Neural crest cell (in vitro differentiated cells): ENCODE data around the gene UCP3. TPM values are rescaled to one million over a fixed set of nuclear protein-coding genes. Genes with fewer than 3 reads are reported as not detected.

ENCODE experiments used
- DNase-seq: peaks from one replicate; pipeline ENCODE4 v3.0.0; 2021; ENCODE audit warnings: low read depth, mixed read lengths, low spot score
- H3K27ac Mint-ChIP-seq: one replicate; pipeline ENCODE4 v1.8.0; 2021; ENCODE audit warnings: mild to moderate bottlenecking, mixed read lengths; ENCODE audit not compliant: unreplicated experiment
- H3K27me3 Mint-ChIP-seq: 2 replicates; pipeline ENCODE4 v1.8.0; 2021; ENCODE audit warnings: low read depth, mild to moderate bottlenecking, mixed read lengths
- H3K36me3 Mint-ChIP-seq: 2 replicates; pipeline ENCODE4 v1.8.0; 2021; ENCODE audit warnings: low read depth, mild to moderate bottlenecking, mixed read lengths
- H3K4me1 Mint-ChIP-seq: 2 replicates; pipeline ENCODE4 v1.8.0; 2021; ENCODE audit warnings: mixed read lengths
- H3K4me3 Mint-ChIP-seq: one replicate; pipeline ENCODE4 v1.8.0; 2021; ENCODE audit warnings: mild to moderate bottlenecking, mixed read lengths
- H3K9me3 Mint-ChIP-seq: 2 replicates; pipeline ENCODE4 v1.8.0; 2021; ENCODE audit warnings: mixed read lengths
- total RNA-seq: library from RNA; stranded (reverse); gene quantifications from 2 replicates; pipeline ENCODE4 v1.2.1, GENCODE V29; 2021
- TF ChIP-seq, protein P1 (sequence below): fragments of 200-600 bp; sonication (generic); conservative IDR thresholded peaks from 2 replicates; pipeline ENCODE4 v1.5.0; 2021; ENCODE audit warnings: antibody characterized with exemption, mild to moderate bottlenecking

UCP3 gene
- total RNA-seq, 1 donor from 2014 or later: 4.0 TPM

DNA sequence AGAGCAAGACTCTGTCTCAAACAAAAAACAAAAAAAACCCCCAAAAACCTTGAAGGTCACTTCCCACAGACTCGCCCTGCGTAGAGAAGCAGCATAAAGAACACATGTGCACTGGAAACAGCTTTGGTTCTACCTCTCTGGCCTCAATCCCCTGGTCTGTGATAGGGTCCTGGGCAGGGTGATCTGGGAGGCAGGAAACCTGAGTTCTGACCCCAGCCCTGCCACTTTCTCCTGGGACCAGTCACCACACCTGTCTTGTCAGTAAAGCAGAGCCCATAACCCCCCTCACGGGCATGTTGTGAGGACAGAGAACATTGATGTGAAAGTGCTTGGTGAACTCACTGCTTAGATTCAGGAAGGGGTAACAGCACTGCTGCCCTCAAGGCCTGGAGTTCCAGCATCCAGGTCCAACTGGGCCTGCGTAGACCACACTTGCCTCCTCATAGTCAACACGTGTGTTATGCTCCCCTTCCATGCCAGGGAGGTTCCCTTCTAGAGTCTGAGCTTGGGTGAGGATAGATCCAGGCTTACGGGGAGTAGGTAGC is 37.6 kb downstream of the UCP3 start:
- Mint-ChIP-seq H3K27ac (no peak overlapping the region), H3K9me3 (no peaks in the 10 kb centered on the region), H3K4me3 (no peak overlapping the region), H3K36me3 (peaks cover 13% of the 10 kb centered on the region), H3K27me3 (peaks cover 4% of the 10 kb centered on the region), H3K4me1 (no peaks in the 10 kb centered on the region)
- DNase-seq: no peak
- TF ChIP-seq, protein P1, sequence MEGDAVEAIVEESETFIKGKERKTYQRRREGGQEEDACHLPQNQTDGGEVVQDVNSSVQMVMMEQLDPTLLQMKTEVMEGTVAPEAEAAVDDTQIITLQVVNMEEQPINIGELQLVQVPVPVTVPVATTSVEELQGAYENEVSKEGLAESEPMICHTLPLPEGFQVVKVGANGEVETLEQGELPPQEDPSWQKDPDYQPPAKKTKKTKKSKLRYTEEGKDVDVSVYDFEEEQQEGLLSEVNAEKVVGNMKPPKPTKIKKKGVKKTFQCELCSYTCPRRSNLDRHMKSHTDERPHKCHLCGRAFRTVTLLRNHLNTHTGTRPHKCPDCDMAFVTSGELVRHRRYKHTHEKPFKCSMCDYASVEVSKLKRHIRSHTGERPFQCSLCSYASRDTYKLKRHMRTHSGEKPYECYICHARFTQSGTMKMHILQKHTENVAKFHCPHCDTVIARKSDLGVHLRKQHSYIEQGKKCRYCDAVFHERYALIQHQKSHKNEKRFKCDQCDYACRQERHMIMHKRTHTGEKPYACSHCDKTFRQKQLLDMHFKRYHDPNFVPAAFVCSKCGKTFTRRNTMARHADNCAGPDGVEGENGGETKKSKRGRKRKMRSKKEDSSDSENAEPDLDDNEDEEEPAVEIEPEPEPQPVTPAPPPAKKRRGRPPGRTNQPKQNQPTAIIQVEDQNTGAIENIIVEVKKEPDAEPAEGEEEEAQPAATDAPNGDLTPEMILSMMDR: no peak

DNA sequence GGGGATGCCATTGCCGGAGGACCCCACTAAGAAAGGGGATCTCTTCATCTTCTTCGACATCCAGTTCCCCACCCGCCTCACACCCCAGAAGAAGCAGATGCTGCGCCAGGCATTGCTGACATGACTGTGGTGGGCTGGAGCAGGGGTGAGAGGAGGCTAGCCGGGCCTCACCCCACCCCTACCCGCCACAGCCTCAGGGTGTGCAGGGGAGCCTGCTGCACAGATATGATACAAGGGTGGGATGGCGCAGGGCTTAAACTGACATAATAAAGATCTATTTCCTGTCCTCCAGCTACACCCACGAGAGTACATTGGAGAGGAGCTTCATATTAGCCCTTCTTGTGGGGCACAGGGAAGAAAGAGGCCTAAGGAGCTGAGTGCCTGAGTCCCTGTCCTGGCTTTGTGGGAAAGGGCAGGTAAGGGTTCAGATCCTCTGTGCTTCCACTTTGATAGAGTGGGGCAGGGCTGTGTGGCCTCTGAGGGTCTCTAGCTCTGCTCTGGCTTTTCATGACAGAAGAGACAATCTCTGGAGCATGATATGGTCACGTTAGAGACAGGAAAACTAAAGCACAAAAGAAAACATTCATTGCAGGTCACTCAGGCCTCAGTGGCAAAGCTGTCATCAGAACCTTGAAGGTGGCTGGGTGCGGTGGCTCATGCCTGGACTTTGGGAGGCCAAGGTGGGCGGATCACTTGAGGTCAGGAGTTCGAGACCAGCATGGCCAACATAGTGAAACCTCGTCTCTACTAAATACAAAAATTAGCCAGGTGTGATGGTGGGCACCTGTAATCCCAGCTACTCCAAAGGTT is 38.7 kb downstream of the UCP3 start:
- DNase-seq: no peak
- H3K27ac Mint-ChIP-seq: peak overlapping the region; percentile 78
- H3K4me1 Mint-ChIP-seq: no peaks in the 10 kb centered on the region
- peaks cover 8% of the 10 kb centered on the region for H3K36me3 Mint-ChIP-seq
- H3K27me3 Mint-ChIP-seq: peaks cover 4% of the 10 kb centered on the region
- H3K4me3 Mint-ChIP-seq: peak overlapping the region; percentile 31
- TF ChIP-seq, protein P1: no peak
- no peaks in the 10 kb centered on the region for H3K9me3 Mint-ChIP-seq

DNA sequence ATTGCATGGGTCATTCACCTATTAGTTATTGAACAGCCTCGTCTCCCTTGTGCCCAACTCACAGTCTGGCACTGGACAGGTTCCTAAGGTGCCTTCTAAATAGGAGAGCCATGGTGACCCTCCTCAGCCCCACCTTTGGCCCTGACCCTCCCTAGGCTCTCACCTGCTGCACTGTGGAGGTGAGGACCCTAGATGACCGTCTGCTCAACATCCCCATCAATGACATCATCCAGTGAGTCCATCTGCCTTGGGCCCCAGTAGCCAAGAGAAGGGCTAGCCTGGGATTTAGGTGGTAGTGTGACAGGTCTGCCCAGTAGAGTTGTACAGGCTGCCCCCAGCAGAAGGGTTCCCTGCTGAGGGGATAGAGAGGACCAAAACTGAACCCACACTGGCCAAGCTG is 39.8 kb downstream of the UCP3 start:
- DNase-seq: no peak
- H3K4me3 Mint-ChIP-seq: peak overlapping the region; percentile 3
- no peaks in the 10 kb centered on the region for H3K36me3 Mint-ChIP-seq
- TF ChIP-seq, protein P1: no peak
- peaks cover 4% of the 10 kb centered on the region for H3K27me3 Mint-ChIP-seq
- no peaks in the 10 kb centered on the region for H3K9me3 Mint-ChIP-seq
- peaks cover 6% of the 10 kb centered on the region for H3K4me1 Mint-ChIP-seq
- H3K27ac Mint-ChIP-seq: no peak overlapping the region

DNA sequence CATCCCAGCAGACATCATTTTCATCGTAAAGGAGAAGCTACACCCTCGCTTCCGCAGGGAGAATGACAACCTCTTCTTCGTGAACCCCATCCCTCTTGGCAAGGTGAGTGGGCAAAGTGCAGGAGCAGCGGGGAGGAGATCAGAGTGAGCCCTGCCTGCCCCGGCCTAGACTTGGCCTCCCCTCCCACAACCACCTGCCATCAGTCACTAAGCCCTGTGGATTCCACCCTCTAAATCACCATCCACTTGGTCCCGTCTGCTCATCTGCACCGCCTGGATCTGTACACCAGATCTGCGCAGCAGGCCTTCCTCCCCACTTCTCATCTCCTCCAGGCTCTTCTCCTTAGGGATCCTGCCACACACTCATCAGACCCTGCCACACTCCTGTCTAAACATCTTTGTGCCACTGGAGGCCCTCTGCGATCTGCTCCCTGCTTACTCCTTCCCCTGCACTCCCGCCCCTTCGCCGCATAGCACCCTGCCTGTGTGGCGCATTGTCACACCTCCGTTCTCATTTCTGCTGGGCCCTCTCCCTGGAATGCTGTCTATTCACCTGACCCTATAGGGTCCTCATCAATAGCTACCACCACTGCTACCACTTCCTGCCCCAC is 40.4 kb downstream of the UCP3 start:
- H3K4me3 Mint-ChIP-seq: peak overlapping the region; percentile 3
- DNase-seq: no peak
- peaks cover 4% of the 10 kb centered on the region for H3K27me3 Mint-ChIP-seq
- no peaks in the 10 kb centered on the region for H3K36me3 Mint-ChIP-seq
- no peaks in the 10 kb centered on the region for H3K9me3 Mint-ChIP-seq
- peaks cover 8% of the 10 kb centered on the region for H3K4me1 Mint-ChIP-seq
- peak overlapping the region; percentile 19 for H3K27ac Mint-ChIP-seq
- TF ChIP-seq, protein P1: no peak

DNA sequence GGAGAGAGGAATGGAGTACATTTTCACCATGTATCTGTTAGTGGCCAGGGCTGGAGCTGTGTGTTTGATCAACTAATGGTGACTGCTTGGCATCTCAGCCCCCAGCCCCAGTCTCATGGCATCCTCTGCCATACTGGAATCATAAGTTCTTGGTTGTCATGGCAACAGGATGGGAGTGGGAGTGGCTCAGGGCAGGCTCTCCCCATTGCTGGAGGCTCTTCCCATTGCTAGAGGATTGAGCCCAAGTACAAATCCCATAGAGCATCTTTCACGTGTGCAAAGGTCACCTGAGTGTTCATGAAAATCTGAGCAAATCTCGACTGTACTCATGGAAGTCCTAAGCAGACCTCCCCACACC is 43.1 kb downstream of the UCP3 start:
- peak overlapping the region; percentile 6 for H3K27ac Mint-ChIP-seq
- TF ChIP-seq, protein P1: no peak
- no peak for DNase-seq

More for the DNA sequence above, 43.1 kb downstream of the UCP3 start:
- Mint-ChIP-seq H3K9me3 (no peaks in the 10 kb centered on the region), H3K27me3 (peaks cover 4% of the 10 kb centered on the region), H3K36me3 (no peaks in the 10 kb centered on the region), H3K4me1 (peaks cover 8% of the 10 kb centered on the region), H3K4me3 (no peak overlapping the region)
